MM.1S (cell line): Measurements from ENCODE around the gene CCS.

Experiments used
- CTCF ChIP-seq: fragments of 300-600 bp; sonication (generic); IDR thresholded peaks from 2 replicates; pipeline ENCODE4 v1.5.1; 2016; ENCODE audit warnings: antibody characterized with exemption, low read length, mixed read lengths
- EZH2 ChIP-seq: fragments of 300-600 bp; sonication (generic); optimal IDR thresholded peaks from 2 replicates; pipeline ENCODE3; 2017; ENCODE audit warnings: low read depth, mild to moderate bottlenecking, antibody characterized with exemption, low read length, mixed read lengths
- EZH2phosphoT487 ChIP-seq: fragments of 300-600 bp; sonication (generic); IDR thresholded peaks from 2 replicates; pipeline ENCODE4 v1.6.1; 2018; ENCODE audit warnings: antibody characterized with exemption, low read length

GRCh38 chr11:66563832-66564231 is 29.2 kb upstream of the CCS start:
- TF ChIP-seq CTCF (no peak), EZH2 (no peak), EZH2phosphoT487 (no peak)
